Upper lobe of left lung (tissue), 4 donors: ENCODE results near the gene TPPP.
"Not testable (repeated sequence)": the region's sequence is repeated elsewhere in the genome, so short reads cannot be mapped to it uniquely, and the experiment has no call there.

Source experiments
- CTCF ChIP-seq, 6 experiments: fragments of 450-650 bp in 4 of 6; fragments of 200-600 bp in 2 of 6; sonication (generic) in 2 of 6; IDR thresholded peaks; one replicate each; pipeline ENCODE4 v1.5.1; 2016 to 2019; ENCODE audit warnings: antibody characterized with exemption in 6 of 6
- EP300 ChIP-seq, 4 donors: sonication (generic); formaldehyde crosslinking; IDR thresholded peaks; one replicate each; pipeline ENCODE4 v1.5.1; 2017; ENCODE audit warnings: antibody characterized with exemption in 4 of 4, control low read depth in 2 of 4
- POLR2A ChIP-seq, 4 donors: fragments of 450-650 bp; IDR thresholded peaks; one replicate each; pipeline ENCODE4 v1.5.1; 2016 to 2017; ENCODE audit warnings: antibody characterized with exemption in 4 of 4, mild to moderate bottlenecking in 2 of 4

GRCh38 chr5:723309-723708 is 30.2 kb upstream of the TPPP start:
- TF ChIP-seq CTCF, EP300, POLR2A (IDR thresholded peaks at IDR 0.05): not testable (repeated sequence)
